Fibroblast of lung (primary cell): ENCODE data around the gene TMEM208. TPM values are rescaled to one million over a fixed set of nuclear protein-coding genes. Genes with fewer than 3 reads are reported as not detected.

ENCODE experiments used
- DNase-seq, 2 donors: peaks; one replicate each; pipeline versions ENCODE4 v3.0.0 to v3.0.0-alpha.2; 2010; ENCODE audit warnings: low read depth in 2 of 2
- H2AFZ ChIP-seq: 2 replicates; pipeline ENCODE4 v1.5.1; 2012; ENCODE audit warnings: low read length, control low read depth, inconsistent platforms
- H3K27ac ChIP-seq: 2 replicates; pipeline ENCODE4 v1.5.1; 2011; ENCODE audit warnings: low read length, control low read depth; ENCODE audit not compliant: insufficient read depth
- H3K27me3 ChIP-seq: 2 replicates; pipeline ENCODE4 v1.5.1; 2011; ENCODE audit warnings: mild to moderate bottlenecking, low read length; ENCODE audit not compliant: control insufficient read depth, insufficient read depth
- H3K36me3 ChIP-seq: 2 replicates; pipeline ENCODE4 v1.5.1; 2011; ENCODE audit warnings: low read length; ENCODE audit not compliant: control insufficient read depth, insufficient read depth
- H3K4me1 ChIP-seq: 2 replicates; pipeline ENCODE4 v1.5.1; 2011; ENCODE audit warnings: low read length; ENCODE audit not compliant: control insufficient read depth, insufficient read depth; ENCODE audit errors: extremely low read depth
- H3K4me2 ChIP-seq: 2 replicates; pipeline ENCODE4 v1.5.1; 2011; ENCODE audit warnings: low read length, control low read depth; ENCODE audit not compliant: insufficient read depth; ENCODE audit errors: extremely low read depth
- H3K4me3 ChIP-seq, 4 experiments: fragments of 200-600 bp in 1 of 4; sonication (generic) in 1 of 4; replicated peaks in 1 of 4; 2 replicates each; pipeline ENCODE4 v1.5.1; 2011 to 2016; ENCODE audit warnings: low read length in 4 of 4, low read depth in 3 of 4, mild to moderate bottlenecking in 3 of 4, control low read depth in 2 of 4, inconsistent platforms in 1 of 4, mixed read lengths in 1 of 4; ENCODE audit not compliant: insufficient read depth in 1 of 4; ENCODE audit errors: control extremely low read depth in 1 of 4
- H3K79me2 ChIP-seq: 2 replicates; pipeline ENCODE4 v1.5.1; 2012; ENCODE audit warnings: mild to moderate bottlenecking, low read length, inconsistent platforms; ENCODE audit not compliant: control insufficient read depth, insufficient read depth
- H3K9ac ChIP-seq: 2 replicates; pipeline ENCODE4 v1.5.1; 2011; ENCODE audit warnings: mild to moderate bottlenecking, low read length, control low read depth; ENCODE audit not compliant: insufficient read depth
- H3K9me3 ChIP-seq: 2 replicates; pipeline ENCODE4 v1.5.1; 2012; ENCODE audit warnings: low read depth, low read length; ENCODE audit not compliant: control insufficient read depth, insufficient read depth
- H4K20me1 ChIP-seq: 2 replicates; pipeline ENCODE4 v1.5.1; 2011; ENCODE audit warnings: low read length; ENCODE audit not compliant: control insufficient read depth, insufficient read depth; ENCODE audit errors: extremely low read depth
- EZH2 ChIP-seq: IDR thresholded peaks from 2 replicates; pipeline ENCODE4 v1.5.1; 2012; ENCODE audit warnings: low read length, control low read depth, mild to moderate bottlenecking; ENCODE audit errors: missing control alignments
- polyA plus RNA-seq, 2 donors: library from polyadenylated mRNA; depleted of rRNA in 1 of 2; stranded (reverse) in 1 of 2; unstranded in 1 of 2; fragments of >200 nt; gene quantifications; 2 replicates each; pipeline ENCODE4 v1.2.1, GENCODE V29; 2011 to 2012; ENCODE audit warnings: missing spikeins in 1 of 2
- total RNA-seq: library from RNA; depleted of rRNA; stranded (reverse); fragments of >200 nt; gene quantifications from 2 replicates; pipeline ENCODE4 v1.2.1, GENCODE V29; 2014
- TF ChIP-seq, protein P1 (sequence below), 2 donors: IDR thresholded peaks in 1 of 2; conservative IDR thresholded peaks in 1 of 2; 1 replicate in 1 of 2; 2 replicates in 1 of 2; pipeline ENCODE4 v1.5.1; 2011 to 2012; ENCODE audit warnings: low read length in 2 of 2, control low read depth in 1 of 2, inconsistent platforms in 1 of 2, low read depth in 1 of 2, mild to moderate bottlenecking in 1 of 2

TMEM208 gene
- total and polyA plus RNA-seq, 2 donors (not counting 1 experiment from before 2014, with no cell fraction given): 26.3 to 43.2 TPM

DNA sequence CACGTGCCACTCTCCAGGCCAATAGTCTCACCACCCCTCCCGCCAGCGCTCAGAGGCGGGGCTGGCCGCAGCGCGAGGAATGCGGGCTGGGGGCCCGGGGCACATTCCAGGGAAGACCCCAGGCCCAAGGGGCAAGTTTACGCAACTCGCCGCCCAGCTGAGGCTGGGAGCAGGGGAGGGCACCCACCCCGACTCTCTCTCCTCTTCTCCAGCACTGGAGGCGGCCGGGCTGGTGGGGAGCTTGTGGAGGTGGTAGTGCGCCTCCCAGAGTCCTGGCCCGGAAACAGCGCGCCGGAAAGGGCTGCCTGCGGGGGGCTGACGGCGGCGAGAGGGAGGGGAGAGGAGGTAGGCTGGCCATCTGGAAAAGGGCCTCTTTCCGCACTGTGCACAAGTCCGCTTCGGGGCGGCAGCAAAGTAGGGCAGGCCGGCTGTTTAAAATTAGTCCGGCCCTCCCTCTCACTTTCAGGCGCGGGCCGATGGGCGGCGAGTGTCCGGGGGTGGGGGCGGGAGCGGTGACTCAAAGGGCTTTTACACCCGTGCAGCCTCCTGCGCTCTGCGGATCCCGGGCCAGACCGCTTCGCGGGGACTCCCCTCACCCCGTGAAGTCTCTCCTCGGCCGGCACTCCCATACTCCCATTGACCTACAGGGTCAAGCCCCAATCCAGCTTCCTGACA lies 19.3 kb downstream of the TMEM208 start:
- DNase-seq: peak; percentile 88 to 90

DNA sequence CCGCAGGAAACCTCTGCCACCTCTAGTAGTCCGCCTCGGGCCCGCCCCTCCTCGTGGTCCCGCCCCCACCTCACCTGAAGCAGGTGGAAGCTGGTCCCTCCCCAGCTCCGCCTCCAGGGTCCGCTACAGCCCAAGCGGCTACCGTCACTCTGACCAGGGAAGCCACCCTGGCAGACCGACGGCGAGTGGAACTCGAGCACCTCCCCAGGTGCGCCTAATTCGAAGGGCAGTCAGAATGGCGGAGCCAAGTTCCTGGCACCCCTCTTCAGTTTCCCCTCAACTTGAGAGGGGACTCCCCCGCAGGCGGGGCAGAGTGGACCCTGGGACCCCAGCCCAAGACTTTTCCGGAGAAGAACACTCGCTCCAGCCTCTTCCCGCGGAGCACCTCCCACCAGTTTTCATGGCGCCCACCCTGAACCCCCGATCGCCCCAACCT lies 19.8 kb downstream of the TMEM208 start:
- H3K27ac ChIP-seq: peak overlapping the region; percentile 85
- DNase-seq: no peak
- H3K79me2 ChIP-seq: peaks cover 28% of the 10 kb centered on the region
- H3K4me2 ChIP-seq: peak overlapping the region; percentile 89
- H3K9ac ChIP-seq: peak overlapping the region; percentile 76
- H3K9me3 ChIP-seq: no peaks in the 10 kb centered on the region
- no peaks in the 10 kb centered on the region for H4K20me1 ChIP-seq
- peak overlapping the region; percentile 79 to 90 (median 87) for H3K4me3 ChIP-seq
- no peak overlapping the region for H2AFZ ChIP-seq
- TF ChIP-seq EZH2: no peak
- TF ChIP-seq, protein P1, sequence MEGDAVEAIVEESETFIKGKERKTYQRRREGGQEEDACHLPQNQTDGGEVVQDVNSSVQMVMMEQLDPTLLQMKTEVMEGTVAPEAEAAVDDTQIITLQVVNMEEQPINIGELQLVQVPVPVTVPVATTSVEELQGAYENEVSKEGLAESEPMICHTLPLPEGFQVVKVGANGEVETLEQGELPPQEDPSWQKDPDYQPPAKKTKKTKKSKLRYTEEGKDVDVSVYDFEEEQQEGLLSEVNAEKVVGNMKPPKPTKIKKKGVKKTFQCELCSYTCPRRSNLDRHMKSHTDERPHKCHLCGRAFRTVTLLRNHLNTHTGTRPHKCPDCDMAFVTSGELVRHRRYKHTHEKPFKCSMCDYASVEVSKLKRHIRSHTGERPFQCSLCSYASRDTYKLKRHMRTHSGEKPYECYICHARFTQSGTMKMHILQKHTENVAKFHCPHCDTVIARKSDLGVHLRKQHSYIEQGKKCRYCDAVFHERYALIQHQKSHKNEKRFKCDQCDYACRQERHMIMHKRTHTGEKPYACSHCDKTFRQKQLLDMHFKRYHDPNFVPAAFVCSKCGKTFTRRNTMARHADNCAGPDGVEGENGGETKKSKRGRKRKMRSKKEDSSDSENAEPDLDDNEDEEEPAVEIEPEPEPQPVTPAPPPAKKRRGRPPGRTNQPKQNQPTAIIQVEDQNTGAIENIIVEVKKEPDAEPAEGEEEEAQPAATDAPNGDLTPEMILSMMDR (conservative IDR thresholded peaks at IDR 0.05 in 1 of 2, IDR thresholded peaks at IDR 0.05 in 1 of 2; ENCODE audit: low read depth in 1 of 2, low read length in 2 of 2): no peak
- H3K27me3 ChIP-seq: no peaks in the 10 kb centered on the region
- peaks cover 3% of the 10 kb centered on the region for H3K36me3 ChIP-seq
- H3K4me1 ChIP-seq: peaks cover 48% of the 10 kb centered on the region

More for the DNA sequence above, 19.3 kb downstream of the TMEM208 start:
- peak overlapping the region; percentile 79 to 90 (median 87) for H3K4me3 ChIP-seq
- H3K4me2 ChIP-seq: peak overlapping the region; percentile 89
- peaks cover 3% of the 10 kb centered on the region for H3K36me3 ChIP-seq
- H3K9ac ChIP-seq: peak overlapping the region; percentile 76
- peak overlapping the region; percentile 85 for H3K27ac ChIP-seq
- peak overlapping the region; percentile 39 for H2AFZ ChIP-seq
- H3K4me1 ChIP-seq: peaks cover 53% of the 10 kb centered on the region
- H3K9me3 ChIP-seq: no peaks in the 10 kb centered on the region
- no peaks in the 10 kb centered on the region for H3K27me3 ChIP-seq
- no peak for TF ChIP-seq EZH2
- TF ChIP-seq, protein P1 (conservative IDR thresholded peaks at IDR 0.05 in 1 of 2, IDR thresholded peaks at IDR 0.05 in 1 of 2; ENCODE audit: low read depth in 1 of 2, low read length in 2 of 2): peak; percentile 27 to 38
- no peaks in the 10 kb centered on the region for H4K20me1 ChIP-seq
- peaks cover 28% of the 10 kb centered on the region for H3K79me2 ChIP-seq

DNA sequence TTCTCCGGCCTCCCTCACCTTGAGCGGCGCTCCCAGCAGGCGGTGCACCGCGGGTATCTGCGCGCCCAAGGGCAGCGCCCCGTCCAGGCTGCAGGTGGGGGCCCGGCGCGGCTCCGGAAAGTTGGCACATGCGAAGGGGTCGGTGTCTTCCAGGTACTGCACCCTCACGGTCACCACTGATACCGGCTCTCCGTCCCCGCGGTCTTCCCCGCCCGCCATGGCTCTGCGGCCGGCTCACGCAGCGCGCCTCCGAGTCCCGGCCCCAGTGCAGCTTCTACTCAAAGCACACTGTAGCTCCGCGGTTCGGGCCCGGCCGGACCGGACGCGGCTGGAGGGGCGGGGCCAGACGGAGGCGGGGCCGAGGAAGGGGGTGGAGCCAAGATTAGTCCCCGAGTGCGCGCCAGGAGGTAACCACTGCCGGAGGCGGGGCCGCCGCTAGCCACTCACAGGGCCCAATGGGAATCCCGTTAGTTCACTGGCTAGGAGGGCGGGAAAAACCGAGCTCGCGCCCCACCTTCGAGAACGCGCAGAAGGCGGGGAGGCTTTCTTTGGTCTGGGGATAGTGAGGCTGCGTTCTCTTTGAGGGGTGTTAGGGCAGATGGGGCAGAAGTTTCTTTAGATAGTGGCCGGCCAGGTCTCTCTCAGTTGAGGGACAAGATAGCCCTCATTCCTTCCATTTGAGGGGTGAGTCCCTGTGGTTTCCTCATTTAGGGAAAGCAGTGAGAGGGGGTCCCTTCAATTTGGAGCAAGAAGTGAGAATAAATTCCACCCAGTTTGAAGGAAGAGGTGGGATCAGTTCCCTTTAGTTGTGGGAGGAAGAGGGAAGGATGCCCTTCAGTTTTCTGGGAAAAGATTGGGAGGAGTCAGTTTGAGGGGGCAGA lies 20.5 kb downstream of the TMEM208 start, which contains the start of gene FHOD1:
Gene FHOD1, minus strand, starts transcription at position 290 of the 881 bp plus-strand sequence. Its CDS starts 71 bp downstream, at position 219.
- TF ChIP-seq EZH2: no peak
- TF ChIP-seq, protein P1 (conservative IDR thresholded peaks at IDR 0.05 in 1 of 2, IDR thresholded peaks at IDR 0.05 in 1 of 2; ENCODE audit: low read depth in 1 of 2, low read length in 2 of 2): no peak
- Histone ChIP-seq H4K20me1 (no peaks in the 10 kb centered on the region), H3K27me3 (no peaks in the 10 kb centered on the region), H3K36me3 (peaks cover 3% of the 10 kb centered on the region), H3K9me3 (no peaks in the 10 kb centered on the region), H3K4me3 (peak within 1 kb of the TSS; percentile 79 to 90 (median 87)), H3K79me2 (peaks cover 24% of the 10 kb centered on the region), H3K27ac (peak within 1 kb of the TSS; percentile 85), H3K4me1 (peaks cover 43% of the 10 kb centered on the region), H3K4me2 (peak within 1 kb of the TSS; percentile 91), H3K9ac (peak within 1 kb of the TSS; percentile 76), H2AFZ (peak within 1 kb of the TSS; percentile 60)
- DNase-seq: peak; percentile 91 to 93
